ENCODE data around the gene PGM5.

DNA sequence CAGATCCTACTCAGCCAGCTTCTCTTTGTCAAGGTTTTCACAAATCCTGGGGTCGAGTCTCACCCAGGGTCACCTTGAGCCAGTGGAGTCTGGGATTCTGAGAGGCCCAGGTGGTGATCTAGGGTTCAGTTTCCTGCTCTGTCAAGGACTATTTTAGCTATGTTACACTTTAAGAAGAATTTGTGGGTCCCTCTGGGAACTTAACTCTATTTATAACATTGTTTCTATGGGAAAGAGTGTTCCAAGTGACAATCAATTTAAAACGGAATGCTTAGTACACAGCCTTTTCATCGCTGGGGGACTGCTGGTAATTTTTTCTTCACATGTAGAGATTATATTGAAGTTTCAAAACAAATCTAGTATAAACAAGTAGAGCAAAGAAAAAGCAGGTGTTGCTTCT is 211.2 kb downstream of the PGM5 start:
- TF ChIP-seq, protein P1, sequence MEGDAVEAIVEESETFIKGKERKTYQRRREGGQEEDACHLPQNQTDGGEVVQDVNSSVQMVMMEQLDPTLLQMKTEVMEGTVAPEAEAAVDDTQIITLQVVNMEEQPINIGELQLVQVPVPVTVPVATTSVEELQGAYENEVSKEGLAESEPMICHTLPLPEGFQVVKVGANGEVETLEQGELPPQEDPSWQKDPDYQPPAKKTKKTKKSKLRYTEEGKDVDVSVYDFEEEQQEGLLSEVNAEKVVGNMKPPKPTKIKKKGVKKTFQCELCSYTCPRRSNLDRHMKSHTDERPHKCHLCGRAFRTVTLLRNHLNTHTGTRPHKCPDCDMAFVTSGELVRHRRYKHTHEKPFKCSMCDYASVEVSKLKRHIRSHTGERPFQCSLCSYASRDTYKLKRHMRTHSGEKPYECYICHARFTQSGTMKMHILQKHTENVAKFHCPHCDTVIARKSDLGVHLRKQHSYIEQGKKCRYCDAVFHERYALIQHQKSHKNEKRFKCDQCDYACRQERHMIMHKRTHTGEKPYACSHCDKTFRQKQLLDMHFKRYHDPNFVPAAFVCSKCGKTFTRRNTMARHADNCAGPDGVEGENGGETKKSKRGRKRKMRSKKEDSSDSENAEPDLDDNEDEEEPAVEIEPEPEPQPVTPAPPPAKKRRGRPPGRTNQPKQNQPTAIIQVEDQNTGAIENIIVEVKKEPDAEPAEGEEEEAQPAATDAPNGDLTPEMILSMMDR (conservative IDR thresholded peaks at IDR 0.05; ENCODE audit: low read depth, low read length), result no peak
- TF ChIP-seq EZH2 (IDR thresholded peaks at IDR 0.05; ENCODE audit: borderline replicate concordance, low read depth, low read length, poor library complexity, severe bottlenecking), result no peak

Measured in A673 (cell line).